OCI-LY7 (cell line): ENCODE data around the gene RAB8B. TPM values are rescaled to one million over a fixed set of nuclear protein-coding genes. Genes with fewer than 3 reads are reported as not detected.

Experiments used
- BruUV-seq: library from RNA; stranded (reverse); fragments of 400-500 nt; replicated peaks from 2 replicates; lab custom pipeline; 2021; lab: Mats Ljungman, UMichigan
- CTCF ChIA-PET: fragments of 300-600 bp; sonication (Branson Sonifier 250); formaldehyde crosslinking; loops from one replicate; lab custom pipeline; 2022; ENCODE audit warnings: antibody characterized with exemption; ENCODE audit not compliant: unreplicated experiment; lab: Charles Lee
- POLR2A ChIA-PET: fragments of 300-600 bp; sonication (Branson Sonifier 250); formaldehyde crosslinking; loops from one replicate; lab custom pipeline; 2022; ENCODE audit warnings: antibody characterized with exemption; lab: Charles Lee
- DNase-seq: peaks from one replicate; pipeline ENCODE4 v3.0.0-alpha.2; 2015; ENCODE audit warnings: low spot score
- H2AFZ ChIP-seq: fragments of 200-600 bp; sonication (generic), shearing (Covaris generic); 2 replicates; pipeline ENCODE4 v1.6.1; 2014; ENCODE audit warnings: mild to moderate bottlenecking, antibody characterized with exemption, low read length, moderate library complexity
- H3K27ac ChIP-seq: fragments of 200-600 bp; sonication (generic); 2 replicates; pipeline ENCODE4 v1.5.1; 2014; ENCODE audit warnings: mixed run types, low read depth, mild to moderate bottlenecking, moderate library complexity, low read length, inconsistent platforms; ENCODE audit not compliant: poor library complexity, severe bottlenecking
- H3K36me3 ChIP-seq: fragments of 200-600 bp; sonication (generic); 2 replicates; pipeline ENCODE4 v1.6.1; 2014; ENCODE audit warnings: mild to moderate bottlenecking, antibody characterized with exemption, low read length, moderate library complexity, mixed read lengths; ENCODE audit not compliant: insufficient read depth
- H3K4me1 ChIP-seq: fragments of 200-600 bp; sonication (generic); 2 replicates; pipeline ENCODE4 v1.5.1; 2014; ENCODE audit warnings: mild to moderate bottlenecking, low read length; ENCODE audit not compliant: insufficient read depth, poor library complexity, severe bottlenecking
- H3K4me2 ChIP-seq: fragments of 200-600 bp; sonication (generic); 2 replicates; pipeline ENCODE4 v1.6.1; 2014; ENCODE audit warnings: mild to moderate bottlenecking, low read length
- H3K4me3 ChIP-seq: fragments of 200-600 bp; sonication (generic); 2 replicates; pipeline ENCODE4 v1.5.1; 2014; ENCODE audit warnings: mild to moderate bottlenecking, low read depth, low read length; ENCODE audit not compliant: poor library complexity, severe bottlenecking
- H3K79me2 ChIP-seq: fragments of 200-600 bp; sonication (generic); 2 replicates; pipeline ENCODE4 v1.6.1; 2016; ENCODE audit warnings: low read depth, mild to moderate bottlenecking, low read length, moderate library complexity, mixed read lengths; ENCODE audit not compliant: insufficient read depth
- H3K9me2 ChIP-seq: fragments of 200-600 bp; sonication (generic); 2 replicates; pipeline ENCODE4 v1.6.1; 2016; ENCODE audit warnings: mild to moderate bottlenecking, low read length, mixed read lengths; ENCODE audit not compliant: insufficient read depth
- H3K9me3 ChIP-seq: fragments of 200-600 bp; sonication (generic); 2 replicates; pipeline ENCODE4 v1.6.1; 2014; ENCODE audit warnings: mild to moderate bottlenecking, mixed run types, low read length, mixed read lengths
- H4K20me1 ChIP-seq: fragments of 200-600 bp; sonication (generic); 2 replicates; pipeline ENCODE4 v1.6.1; 2014; ENCODE audit warnings: mild to moderate bottlenecking, antibody characterized with exemption, low read length, moderate library complexity, mixed read lengths; ENCODE audit not compliant: insufficient read depth
- CTCF ChIP-seq: fragments of 200-600 bp; sonication (generic); conservative IDR thresholded peaks from 2 replicates; pipeline ENCODE4 v1.5.1; 2014; ENCODE audit warnings: mild to moderate bottlenecking, antibody characterized with exemption, low read length, moderate library complexity, mixed read lengths
- EZH2phosphoT487 ChIP-seq: fragments of 200-600 bp; sonication (generic); IDR thresholded peaks from 2 replicates; pipeline ENCODE4 v1.6.1; 2018; ENCODE audit warnings: low read depth, borderline replicate concordance, mild to moderate bottlenecking, mixed run types, antibody characterized with exemption, low read length, moderate library complexity, mixed read lengths
- intact Hi-C: fragments of 100-400 bp; cut with micrococcal nuclease; formaldehyde crosslinking; loops from one replicate; pipeline ENCODE4 v1.10.0; 2022; ENCODE audit not compliant: unreplicated experiment
- total RNA-seq, 2 experiments: library from RNA; depleted of rRNA in 1 of 2; stranded (reverse); fragments of >200 nt in 1 of 2; shearing (Covaris generic) in 1 of 2; gene quantifications; 2 replicates each; pipeline ENCODE4 v1.2.3, GENCODE V29; 2014 to 2022

RAB8B gene
- total RNA-seq, 2 experiments from 2014 or later = 4.9 to 18.6 TPM

DNA sequence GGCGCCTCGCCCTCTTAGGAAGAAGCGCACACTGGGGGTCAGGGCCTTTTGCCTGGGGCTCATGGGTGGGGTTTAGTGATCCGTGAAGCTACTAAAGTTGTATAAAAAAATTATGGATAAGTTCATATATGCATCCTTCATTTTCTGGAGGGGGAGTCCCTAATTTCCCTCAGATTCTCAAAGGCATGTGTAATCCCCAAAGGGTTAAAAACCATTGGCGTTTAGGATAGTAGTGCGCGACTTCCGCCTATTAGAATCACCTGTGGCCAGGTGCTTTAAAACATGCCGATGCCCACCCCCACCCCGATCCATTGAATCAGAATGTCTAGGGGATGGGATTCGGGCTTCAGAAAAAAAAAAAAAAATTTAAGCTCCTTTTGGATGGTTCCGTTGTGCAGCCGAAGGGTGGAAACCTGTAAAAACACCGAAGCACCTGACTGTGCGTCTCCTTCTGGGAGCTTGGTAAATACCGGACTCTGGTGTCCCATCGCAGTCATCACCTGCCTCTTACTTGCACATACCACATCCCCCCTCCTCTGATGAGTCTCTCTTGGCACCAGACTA is 88.6 kb downstream of the RAB8B start:
- CTCF ChIA-PET = interaction anchor here (1.4 kb wide), 1 partner anchor 13 kb away, joined by 4 read pairs; no protein-coding TSS in a partner anchor
- H3K79me2 ChIP-seq = no peaks in the 10 kb centered on the region
- H3K4me3 ChIP-seq = peak overlapping the region; percentile 81

GRCh38 chr15:63283126-63283525 is 93.7 kb downstream of the RAB8B start:
- BruUV-seq = no TSS peak
- no peaks in the 10 kb centered on the region for H4K20me1 ChIP-seq
- H3K79me2 ChIP-seq = no peaks in the 10 kb centered on the region
- no peaks in the 10 kb centered on the region for H3K9me2 ChIP-seq
- H3K4me2 ChIP-seq = no peak overlapping the region
- peaks cover 2% of the 10 kb centered on the region for H3K4me1 ChIP-seq
- H3K36me3 ChIP-seq = peaks cover 6% of the 10 kb centered on the region; the same call in 1 of the 2 replicates
- no peaks in the 10 kb centered on the region for H3K9me3 ChIP-seq
- H3K27ac ChIP-seq = no peak overlapping the region
- ChIA-PET POLR2A (no interaction called here), CTCF (no interaction called here)
- TF ChIP-seq EZH2phosphoT487 = no peak
- no peak for TF ChIP-seq CTCF
- intact Hi-C loops = no loop called here
- H2AFZ ChIP-seq = no peak overlapping the region
- H3K4me3 ChIP-seq = no peak overlapping the region
- DNase-seq = no peak

More for the DNA sequence above, 88.6 kb downstream of the RAB8B start:
- H3K9me3 ChIP-seq = no peaks in the 10 kb centered on the region
- H3K4me2 ChIP-seq = peak overlapping the region; percentile 81
- peaks cover 12% of the 10 kb centered on the region for H3K4me1 ChIP-seq
- H3K36me3 ChIP-seq = peaks cover 6% of the 10 kb centered on the region; the same call in 1 of the 2 replicates
- BruUV-seq = TSS peak; percentile 60
- H4K20me1 ChIP-seq = no peaks in the 10 kb centered on the region
- POLR2A ChIA-PET = interaction anchor here (0.6 to 2.4 kb wide), 4 partner anchors 13 to 86 kb away, joined by 4 to 11 read pairs (median 6); no protein-coding TSS in a partner anchor
- no peak for TF ChIP-seq EZH2phosphoT487
- TF ChIP-seq CTCF = no peak
- peak overlapping the region; percentile 91 for H2AFZ ChIP-seq
- H3K27ac ChIP-seq = no peak overlapping the region
- intact Hi-C loops = loop anchor here (2.0 to 5.0 kb wide), 4 partner anchors 87 to 231 kb away; partner anchors contain the start of genes LACTB and RPS27L
- no peak for DNase-seq
- H3K9me2 ChIP-seq = no peaks in the 10 kb centered on the region

- Histone ChIP-seq H3K36me3 (peaks cover 6% of the 10 kb centered on the region; the same call in 1 of the 2 replicates), H3K9me3 (no peaks in the 10 kb centered on the region), H3K27ac (no peak overlapping the region), H3K9me2 (no peaks in the 10 kb centered on the region), H2AFZ (no peak overlapping the region), H3K79me2 (no peaks in the 10 kb centered on the region), H3K4me3 (no peak overlapping the region), H4K20me1 (no peaks in the 10 kb centered on the region), H3K4me2 (no peak overlapping the region), H3K4me1 (no peaks in the 10 kb centered on the region)
- ChIA-PET POLR2A (interaction anchor here (0.6 kb wide), 1 partner anchor 44 kb away, joined by 4 read pairs; no protein-coding TSS in a partner anchor), CTCF (no interaction called here)
- intact Hi-C loops = no loop called here
- TF ChIP-seq EZH2phosphoT487 = no peak
- TF ChIP-seq CTCF = no peak
- no peak for DNase-seq
- no TSS peak for BruUV-seq
These were observed 94.9 kb downstream of the RAB8B start for GRCh38 chr15:63284335-63284734.
